Neural cell (in vitro differentiated cells): ENCODE measurements around the gene MRPL22.

ENCODE experiments used
- CTCF ChIP-seq: fragments of 450-650 bp; IDR thresholded peaks from 2 replicates; pipeline ENCODE4 v1.5.1; 2014; ENCODE audit warnings: antibody characterized with exemption, mild to moderate bottlenecking, moderate library complexity; ENCODE audit not compliant: poor library complexity, severe bottlenecking
- EP300 ChIP-seq: fragments of 450-650 bp; conservative IDR thresholded peaks from 2 replicates; pipeline ENCODE4 v1.6.1; 2014; ENCODE audit warnings: antibody characterized with exemption, mild to moderate bottlenecking, moderate library complexity; ENCODE audit not compliant: poor library complexity, severe bottlenecking
- EZH2 ChIP-seq: fragments of 200-600, 300-800 bp; shearing (Covaris generic), sonication (generic); IDR thresholded peaks from 2 replicates; pipeline ENCODE4 v1.6.1; 2014; ENCODE audit warnings: antibody characterized with exemption, low read length, borderline replicate concordance, mild to moderate bottlenecking; ENCODE audit not compliant: insufficient read depth, poor library complexity, severe bottlenecking
- MXI1 ChIP-seq: fragments of 450-650 bp; conservative IDR thresholded peaks from 2 replicates; pipeline ENCODE4 v1.6.1; 2014; ENCODE audit warnings: antibody characterized with exemption, mild to moderate bottlenecking; ENCODE audit not compliant: poor library complexity, severe bottlenecking
- POLR2AphosphoS5 ChIP-seq: IDR thresholded peaks from 2 replicates; pipeline ENCODE4 v1.6.1; 2012
- RAD21 ChIP-seq: fragments of 450-650 bp; conservative IDR thresholded peaks from 2 replicates; pipeline ENCODE4 v1.6.1; 2014; ENCODE audit warnings: antibody characterized with exemption, mild to moderate bottlenecking, moderate library complexity
- REST ChIP-seq: IDR thresholded peaks from 2 replicates; pipeline ENCODE4 v1.6.1; 2012; ENCODE audit warnings: borderline replicate concordance

GRCh38 chr5:155001523-155001922 is 60.6 kb downstream of the MRPL22 start:
- no peak for TF ChIP-seq CTCF
- TF ChIP-seq RAD21, result no peak
- no peak for TF ChIP-seq EZH2
- no peak for TF ChIP-seq MXI1
- no peak for TF ChIP-seq REST
- TF ChIP-seq EP300, result no peak
- no peak for TF ChIP-seq POLR2AphosphoS5
